KBM-7 (cell line): Measurements from ENCODE around the gene MAPK4.
A peak's percentile ranks its signal among the peaks of the same experiment; 100 is the strongest.

ENCODE experiments used
- DNase-seq: peaks from one replicate; pipeline ENCODE4 v3.0.0-alpha.2; 2015
- in situ Hi-C: fragments of 300-500 bp; cut with MboI; formaldehyde crosslinking; loops from 2 replicates; pipeline ENCODE4 v1.14.3; 2020; ENCODE audit warnings: low sequenced_read_pairs, low pct_unique_long_range_greater_than_20kb, mixed read lengths

Gene MAPK4

DNA sequence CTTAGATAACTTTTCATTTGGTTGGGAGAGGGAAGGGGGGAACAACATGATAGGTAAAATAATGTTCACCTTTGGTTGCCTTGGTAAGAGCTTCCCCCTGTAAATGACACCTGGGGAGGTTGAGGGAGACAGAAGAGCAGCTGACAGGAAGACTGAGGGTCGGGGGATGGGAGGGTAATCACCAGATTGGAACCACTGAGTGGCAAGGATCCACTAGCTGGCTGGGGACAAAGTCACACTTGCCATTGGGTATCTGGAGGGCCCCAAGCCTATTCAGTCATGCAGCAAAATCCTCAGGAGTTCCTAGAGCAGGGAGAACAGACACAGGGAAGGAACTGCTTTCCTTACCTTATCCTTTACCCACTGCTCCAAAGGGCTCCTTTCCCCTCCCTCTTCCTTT, 84.3 kb downstream of the MAPK4 start:
- no peak for DNase-seq
- in situ Hi-C loops = no loop called here

DNA sequence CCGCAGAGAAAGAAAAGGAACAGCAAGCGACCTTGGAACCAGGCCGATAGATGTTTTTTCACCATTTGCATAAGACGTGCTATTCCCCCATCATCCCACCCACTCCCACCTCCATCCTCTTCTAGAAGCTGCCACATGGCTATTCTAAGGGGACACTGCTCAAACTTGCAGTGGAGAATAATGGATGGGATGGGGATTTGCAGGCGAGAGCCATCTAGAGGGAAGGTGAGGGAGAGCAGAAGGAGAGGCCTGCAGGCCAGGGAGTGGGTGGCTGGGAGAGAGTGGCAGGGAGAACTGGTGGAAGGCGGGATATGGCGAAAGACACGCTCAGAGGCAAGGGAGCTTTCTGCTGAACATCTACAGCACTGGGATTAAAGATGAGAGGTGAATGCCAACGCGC, 84.9 kb downstream of the MAPK4 start:
- in situ Hi-C loops = no loop called here
- peak; percentile 26 for DNase-seq

DNA sequence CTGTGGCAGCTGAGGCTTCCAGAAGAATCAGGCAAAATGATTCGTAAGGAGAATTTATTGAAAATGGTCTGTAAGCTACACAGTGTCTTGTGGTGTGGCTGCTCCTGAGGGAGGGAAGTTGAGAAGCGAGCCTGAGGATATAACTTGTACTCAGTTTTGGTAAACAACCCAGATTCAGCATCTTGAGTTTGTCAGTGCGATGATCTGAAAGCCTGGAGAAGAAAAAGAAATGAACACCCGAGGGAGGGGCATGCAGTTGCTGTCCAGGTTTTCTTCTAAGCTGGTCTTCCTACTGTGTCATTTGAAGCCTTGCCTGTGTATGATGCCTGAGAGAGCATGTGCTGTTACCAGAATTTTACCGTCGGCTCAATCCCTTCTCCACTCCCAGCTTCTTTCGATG, 87.3 kb downstream of the MAPK4 start:
- no peak for DNase-seq
- in situ Hi-C loops = no loop called here

DNA sequence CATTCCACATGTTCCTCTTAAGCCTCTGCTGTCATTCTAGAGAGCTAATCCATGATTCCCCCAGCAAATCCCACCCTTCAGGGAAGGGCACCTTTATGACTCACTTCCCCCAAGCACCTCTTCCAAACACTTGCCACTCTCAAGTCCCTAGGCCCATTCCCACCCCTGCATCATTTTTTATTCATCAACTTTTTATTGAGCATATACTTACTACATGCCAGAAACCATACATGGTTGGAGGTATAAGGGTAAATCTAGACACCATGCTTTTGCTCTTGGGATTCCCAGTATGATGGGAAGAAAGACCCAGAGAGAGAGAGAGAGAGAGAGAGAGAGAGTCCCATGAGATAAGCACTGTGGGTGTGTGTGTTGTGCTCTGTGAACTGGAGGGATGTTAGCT, 87.9 kb downstream of the MAPK4 start:
- in situ Hi-C loops = no loop called here
- no peak for DNase-seq

DNA sequence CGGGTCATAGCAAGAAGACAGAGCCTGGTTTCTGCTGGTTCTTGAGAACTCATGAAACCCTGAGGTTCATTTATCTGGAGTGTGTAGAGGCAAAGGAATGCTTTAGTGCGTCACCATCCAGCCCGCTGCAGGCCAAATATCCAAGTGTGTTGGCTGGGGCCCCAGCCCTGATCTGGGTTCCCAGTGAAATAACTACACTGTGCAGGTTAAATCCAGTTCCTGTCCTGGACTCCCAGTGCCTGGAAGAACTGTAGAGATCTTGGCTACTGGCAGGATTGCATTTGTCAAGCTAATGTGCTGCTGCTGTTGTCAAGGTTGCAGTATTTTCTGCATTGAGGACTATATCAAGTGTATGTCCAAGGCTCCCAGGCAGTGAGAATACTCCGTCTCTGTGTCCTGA, 89.9 kb downstream of the MAPK4 start:
- in situ Hi-C loops = no loop called here
- DNase-seq = no peak

DNA sequence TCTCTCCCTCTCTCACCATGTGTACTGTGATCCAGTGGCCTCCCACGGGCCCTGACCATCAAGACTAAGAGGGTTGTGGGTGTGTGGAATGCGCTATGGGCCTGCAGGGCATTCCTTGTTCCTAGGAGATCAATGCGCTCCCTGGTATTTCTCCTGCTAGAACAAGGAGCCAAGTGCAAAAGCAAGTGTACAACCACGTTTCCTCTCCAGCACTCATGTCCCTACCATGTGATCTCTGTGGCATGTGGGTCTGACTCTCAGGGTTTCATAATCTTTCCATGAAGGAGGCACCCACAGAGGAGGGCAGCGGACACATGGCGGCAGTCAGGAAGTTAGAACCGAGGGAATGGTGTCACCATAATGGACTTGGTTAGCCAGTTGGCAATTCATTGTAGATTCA, 91.4 kb downstream of the MAPK4 start:
- in situ Hi-C loops = no loop called here
- no peak for DNase-seq

DNA sequence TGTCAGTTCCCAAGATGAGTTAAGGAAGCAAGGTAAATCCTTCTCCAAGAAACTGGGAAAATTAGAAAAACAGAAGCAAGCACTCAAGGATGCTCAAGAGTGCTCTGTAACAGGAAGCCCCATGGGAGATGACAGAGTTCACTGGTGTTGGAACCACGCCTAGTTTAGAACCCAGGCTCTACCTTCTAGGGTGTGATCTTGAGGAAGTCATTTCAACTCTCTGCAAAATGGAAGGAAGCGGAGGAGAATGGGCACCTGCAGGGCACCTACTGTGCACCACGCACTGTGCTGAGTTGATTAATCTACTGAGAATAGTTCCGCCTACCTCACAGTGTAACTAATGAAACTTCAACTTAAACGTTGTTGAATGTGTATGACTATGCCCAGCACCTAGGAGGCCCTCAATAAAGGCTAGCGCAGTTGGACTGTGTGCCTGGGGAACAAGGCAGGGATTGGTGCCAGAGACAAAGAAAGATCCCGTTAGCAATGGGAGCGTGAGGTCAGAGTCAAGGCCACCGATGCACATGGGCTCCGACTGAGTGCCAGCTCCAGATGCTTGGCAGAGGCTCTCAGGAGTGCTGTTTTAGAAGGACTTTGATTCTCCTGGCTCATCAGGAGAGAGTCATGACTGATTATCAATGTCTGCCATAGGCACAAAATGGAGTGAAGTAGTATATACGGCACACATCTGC, 93.7 kb downstream of the MAPK4 start:
- in situ Hi-C loops = no loop called here
- no peak for DNase-seq

DNA sequence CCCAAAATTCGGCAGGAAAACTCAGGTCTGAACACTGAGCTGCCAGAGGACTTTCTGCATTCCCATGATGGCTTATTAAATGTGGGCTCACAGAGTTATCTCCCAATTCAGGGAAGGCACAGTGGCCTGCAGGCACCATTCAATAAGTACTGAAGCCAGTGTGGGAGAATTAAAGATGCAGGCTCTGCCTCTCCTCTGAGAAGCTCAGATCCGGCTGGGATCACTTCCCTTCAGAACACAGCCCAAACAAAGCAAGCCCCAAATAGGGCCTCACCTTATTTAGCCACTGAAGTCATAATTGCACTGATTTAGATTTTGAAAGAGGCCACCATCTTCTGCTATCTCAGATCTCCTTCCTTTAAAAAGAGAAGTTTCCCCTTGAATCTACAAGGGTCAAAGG, 94.3 kb downstream of the MAPK4 start:
- in situ Hi-C loops = no loop called here
- no peak for DNase-seq

DNA sequence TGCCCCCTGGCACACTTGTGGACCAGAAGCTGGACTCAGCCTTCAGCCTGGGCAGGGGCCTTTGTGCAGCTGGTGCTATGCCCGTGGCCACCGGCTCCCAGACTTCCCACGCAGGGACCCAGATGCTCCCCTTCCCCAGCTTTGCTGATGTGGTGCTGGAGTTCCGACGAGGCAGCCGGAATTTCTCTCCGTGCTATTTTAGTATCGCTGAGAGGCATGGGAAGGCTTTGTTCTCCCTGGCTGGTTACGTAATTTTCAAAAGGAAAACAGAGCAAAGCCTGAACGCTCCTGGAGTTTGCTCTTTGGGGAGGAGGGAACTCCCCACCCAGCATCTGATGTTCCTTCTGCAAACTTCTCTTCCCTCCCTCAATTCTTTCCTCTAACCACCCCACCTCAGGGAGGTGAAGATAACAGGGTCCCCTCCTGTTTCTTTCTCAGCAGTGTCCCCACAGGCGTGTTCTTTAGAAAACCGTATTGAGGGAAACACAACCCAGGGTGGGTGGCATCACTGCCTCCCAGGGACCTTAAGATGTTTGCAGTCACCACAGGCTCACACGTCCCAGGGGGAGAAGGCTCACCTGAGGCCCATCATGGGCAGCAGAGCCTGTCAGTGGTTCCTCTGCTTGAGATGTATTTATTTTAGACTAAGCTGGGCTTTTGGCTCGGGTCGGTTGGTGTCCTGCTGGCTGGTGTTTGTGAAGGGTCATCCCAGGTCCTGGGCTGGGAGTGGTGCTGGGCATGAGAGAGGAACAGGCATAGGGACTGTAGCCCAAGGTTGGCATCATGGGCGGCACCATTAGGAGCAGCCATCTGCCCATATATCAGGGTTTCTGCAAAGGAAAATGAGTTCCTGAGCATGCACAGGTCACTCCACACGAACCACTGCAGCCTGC, 95.0 kb downstream of the MAPK4 start:
- in situ Hi-C loops = no loop called here

DNA sequence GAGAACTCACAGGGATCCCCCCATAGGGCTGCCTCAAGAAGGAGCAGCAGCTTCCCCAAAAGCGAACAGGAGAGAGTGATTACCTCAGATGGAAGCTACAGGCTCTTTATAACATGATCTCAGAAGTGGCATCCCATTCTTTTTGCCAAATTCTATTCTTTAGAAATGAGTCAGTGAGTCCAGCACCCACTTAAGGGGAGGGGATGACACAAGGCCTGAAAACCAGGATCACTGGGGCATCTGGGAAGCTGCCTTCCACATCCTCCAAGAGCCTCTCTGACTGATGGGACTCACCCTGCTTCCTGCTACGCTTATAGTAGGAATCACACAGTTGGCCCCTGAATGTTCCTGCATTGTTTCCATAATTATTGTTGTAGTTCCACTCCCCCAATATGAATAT, 96.5 kb downstream of the MAPK4 start:
- in situ Hi-C loops = no loop called here
- DNase-seq = no peak

More for the DNA sequence above, 95.0 kb downstream of the MAPK4 start:
- DNase-seq = no peak

DNA sequence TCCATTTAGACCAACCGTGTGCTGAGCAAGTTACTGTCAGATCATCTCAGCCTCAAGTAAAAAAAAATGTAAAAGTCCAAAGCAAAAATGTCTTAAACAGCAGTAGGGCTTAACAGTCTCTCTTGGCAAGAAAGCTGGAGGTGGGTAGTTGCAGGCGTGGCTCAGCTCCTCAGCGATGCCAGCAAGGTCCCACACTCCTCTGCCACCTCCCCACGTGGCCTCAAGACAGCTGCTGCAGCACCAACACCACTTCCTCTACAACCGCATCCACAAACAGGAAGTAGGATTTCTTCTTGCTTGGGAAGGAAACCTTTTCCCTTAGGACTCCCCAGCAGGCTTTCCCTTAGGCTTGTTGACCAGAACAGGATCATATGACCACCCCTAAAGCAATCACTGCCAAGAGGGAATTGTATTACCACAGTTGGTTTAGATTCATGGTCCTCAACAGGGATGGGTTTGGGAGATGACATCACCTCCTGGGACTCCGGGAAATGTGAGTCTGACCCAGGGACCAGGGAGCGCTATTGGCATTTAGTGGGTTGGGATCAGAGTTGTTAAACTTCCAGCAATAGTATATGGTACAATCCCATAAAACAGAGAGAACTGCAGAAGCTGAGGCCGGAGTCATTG, 97.1 kb downstream of the MAPK4 start:
- in situ Hi-C loops = no loop called here

DNA sequence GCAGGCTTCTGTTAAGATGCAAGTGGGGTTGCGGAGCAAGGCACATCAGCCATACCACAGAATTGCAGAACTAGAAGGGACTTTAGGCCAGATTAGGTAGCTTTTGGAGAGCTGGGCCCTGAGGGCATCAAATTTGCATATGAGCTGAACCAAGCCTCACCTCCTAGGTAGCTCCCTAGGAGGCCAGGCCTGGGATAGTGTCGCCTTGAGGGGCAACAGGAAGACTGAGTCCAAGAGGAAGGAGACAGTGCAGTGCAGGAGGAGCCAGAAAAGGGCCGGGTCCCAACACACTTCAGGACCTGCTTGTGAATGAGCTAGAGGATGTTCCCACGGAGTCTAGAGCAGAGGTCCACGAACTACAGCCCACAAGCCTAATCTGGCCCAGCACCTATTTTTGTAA, 98.7 kb downstream of the MAPK4 start:
- DNase-seq = no peak
- in situ Hi-C loops = no loop called here

More for the DNA sequence above, 97.1 kb downstream of the MAPK4 start:
- no peak for DNase-seq

DNA sequence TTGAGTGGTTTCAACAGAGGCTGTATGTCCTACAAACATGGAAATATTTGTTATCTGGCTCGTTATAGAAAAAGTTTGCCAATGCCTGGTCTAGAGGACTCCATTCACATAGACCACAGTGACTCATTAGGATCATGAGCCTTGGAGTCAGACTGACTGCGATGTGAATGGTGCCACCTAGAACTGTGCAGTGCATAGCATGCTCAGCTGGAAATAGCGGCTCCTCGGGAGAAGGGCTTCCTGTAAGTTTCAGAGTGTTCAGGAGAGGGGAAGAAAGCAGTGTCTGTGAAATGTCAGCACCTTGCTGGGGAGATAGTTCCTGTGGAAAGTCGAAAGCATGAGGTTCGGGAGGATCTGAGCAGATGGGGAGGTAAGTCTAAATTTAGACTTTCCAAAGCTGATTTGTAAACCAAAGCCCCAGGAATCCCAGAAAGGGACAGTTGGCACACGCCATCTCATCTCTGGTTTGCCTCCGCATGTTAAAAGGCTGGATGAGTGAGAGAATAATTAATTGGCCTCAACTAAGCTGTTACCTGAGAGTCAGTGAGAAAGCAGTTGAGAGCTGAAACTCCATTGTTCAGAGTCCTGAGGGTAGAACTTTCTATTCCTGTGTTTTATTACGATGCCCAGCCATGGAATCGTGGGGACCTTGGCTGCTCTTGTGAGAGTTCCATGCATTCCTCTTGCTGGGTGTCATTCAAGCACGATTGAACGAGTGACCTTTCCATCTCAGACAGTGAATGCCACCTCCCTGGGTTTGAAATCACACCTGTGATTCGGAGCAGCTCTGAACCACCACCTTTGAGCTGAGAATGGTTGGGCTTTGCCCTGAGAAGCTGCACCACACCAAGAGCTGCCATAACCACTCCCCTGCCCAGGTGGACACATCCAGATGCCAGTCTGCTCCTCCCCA, 99.5 kb downstream of the MAPK4 start:
- in situ Hi-C loops = no loop called here
- no peak for DNase-seq

DNA sequence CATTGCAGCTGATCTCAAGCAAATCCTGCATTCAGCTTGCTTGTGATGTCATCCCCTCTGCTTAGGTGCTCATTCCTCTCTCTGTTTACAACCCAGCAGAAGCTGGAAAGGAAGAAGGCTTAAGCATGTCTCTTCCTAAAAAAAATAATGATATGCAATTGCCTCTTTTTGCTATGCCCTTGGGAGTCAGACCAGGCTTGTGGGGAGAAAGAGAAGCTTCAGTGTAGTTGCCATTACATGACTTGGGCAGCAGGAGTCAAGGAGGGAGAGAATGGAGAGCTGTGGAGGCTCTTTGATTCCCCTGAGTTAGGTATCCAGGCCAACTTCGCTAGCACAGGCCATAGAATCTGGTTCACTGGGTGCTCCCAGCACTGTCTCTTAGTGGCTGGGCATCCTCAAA, 101.1 kb downstream of the MAPK4 start:
- in situ Hi-C loops = no loop called here
- DNase-seq = no peak

DNA sequence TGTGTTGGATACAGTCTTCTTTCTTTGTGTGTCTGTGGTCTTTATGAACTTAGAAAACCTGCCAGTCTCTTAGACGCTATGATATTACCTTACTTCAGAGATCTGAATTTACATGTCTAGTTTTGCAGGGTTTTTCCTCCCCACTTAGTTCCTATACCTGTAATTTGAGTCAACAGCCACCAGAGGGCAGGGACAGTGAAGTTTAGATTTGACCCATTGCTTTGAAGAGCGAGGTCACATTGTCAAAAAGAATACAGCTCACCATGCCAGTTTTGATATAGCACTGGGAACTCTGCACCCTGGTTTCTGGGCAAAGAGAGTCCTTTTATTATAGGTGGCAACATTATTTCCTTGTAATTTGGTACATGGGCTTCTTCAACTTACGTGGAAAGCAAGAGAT, 102.3 kb downstream of the MAPK4 start:
- in situ Hi-C loops = no loop called here
- DNase-seq = peak; percentile 42

DNA sequence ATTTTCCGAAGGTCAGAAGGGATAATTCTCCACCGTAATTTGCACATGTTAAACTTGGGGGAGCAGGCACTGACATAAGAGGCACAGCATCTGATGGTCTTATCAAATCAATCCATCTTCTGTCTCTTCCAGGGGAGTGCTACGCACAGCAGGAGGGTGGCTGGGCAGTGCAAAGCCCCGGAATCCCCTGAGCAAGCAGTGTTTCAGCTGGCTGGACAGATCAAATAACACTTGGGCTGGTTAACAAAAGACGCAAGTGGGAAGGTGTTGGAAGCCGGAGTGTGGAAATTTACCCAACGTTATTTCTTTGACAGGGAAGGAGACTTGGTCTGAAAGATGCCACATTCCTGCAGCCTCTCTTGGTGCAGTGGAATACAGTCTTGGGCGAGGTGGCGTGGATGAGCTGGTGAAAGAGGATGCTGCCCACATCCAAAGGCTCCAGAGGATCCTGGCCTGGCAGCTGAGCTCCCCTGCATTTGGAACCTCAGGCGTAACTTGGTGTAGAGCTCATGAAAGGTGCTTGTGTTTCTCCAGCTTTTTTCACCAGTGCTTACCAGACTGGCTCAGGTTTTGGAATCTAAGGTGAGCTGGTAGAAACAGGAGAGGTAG, 103.0 kb downstream of the MAPK4 start:
- DNase-seq = no peak
- in situ Hi-C loops = no loop called here

DNA sequence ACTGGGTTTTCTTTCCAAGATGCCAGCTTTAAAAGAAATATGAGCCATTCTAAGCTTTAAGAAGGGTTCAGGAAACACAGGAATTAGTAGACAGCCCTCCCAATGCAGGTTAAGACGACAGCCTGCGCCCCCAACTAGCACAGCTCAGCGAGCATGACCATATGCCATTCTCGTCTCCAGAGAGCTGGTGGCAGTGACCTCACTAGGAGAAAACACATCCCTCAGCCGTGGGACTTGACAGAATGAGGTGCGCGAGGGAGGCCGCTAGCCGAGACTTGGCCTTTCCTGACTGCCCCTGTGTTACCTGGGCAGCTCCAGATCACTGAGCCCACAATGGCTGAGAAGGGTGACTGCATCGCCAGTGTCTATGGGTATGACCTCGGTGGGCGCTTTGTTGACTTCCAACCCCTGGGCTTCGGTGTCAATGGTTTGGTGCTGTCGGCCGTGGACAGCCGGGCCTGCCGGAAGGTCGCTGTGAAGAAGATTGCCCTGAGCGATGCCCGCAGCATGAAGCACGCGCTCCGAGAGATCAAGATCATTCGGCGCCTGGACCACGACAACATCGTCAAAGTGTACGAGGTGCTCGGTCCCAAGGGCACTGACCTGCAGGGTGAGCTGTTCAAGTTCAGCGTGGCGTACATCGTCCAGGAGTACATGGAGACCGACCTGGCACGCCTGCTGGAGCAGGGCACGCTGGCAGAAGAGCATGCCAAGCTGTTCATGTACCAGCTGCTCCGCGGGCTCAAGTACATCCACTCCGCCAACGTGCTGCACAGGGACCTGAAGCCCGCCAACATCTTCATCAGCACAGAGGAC, 103.9 kb downstream of the MAPK4 start:
- no peak for DNase-seq
- in situ Hi-C loops = no loop called here

DNA sequence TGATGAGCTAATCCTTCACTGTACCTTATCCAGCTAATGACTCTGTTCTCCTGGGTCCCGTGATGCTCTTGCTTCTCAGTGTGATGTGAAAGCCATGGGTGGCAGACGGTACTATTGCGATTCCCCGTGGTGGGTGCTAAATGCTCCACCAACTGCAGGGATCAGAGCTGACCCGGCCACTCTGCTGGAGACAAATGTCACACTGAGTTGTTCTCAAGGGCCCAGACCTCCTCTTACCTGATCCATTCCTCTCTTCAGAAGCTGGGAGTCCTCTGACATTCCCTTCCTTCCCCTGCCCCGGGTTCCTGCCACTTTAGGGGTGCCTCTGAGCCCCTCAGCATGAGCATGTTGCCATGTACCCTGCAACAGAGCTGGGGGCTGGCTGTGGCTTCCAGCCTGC, 105.1 kb downstream of the MAPK4 start:
- in situ Hi-C loops = no loop called here
- no peak for DNase-seq
